HuH-7.5 (cell line): ENCODE results near the gene SLAIN2.
"Not testable (repeated sequence)": the region's sequence is repeated elsewhere in the genome, so short reads cannot be mapped to it uniquely, and the experiment has no call there.

ENCODE experiments used
- DNase-seq: peaks from one replicate; pipeline ENCODE4 v3.0.0; 2011; ENCODE audit warnings: low spot score

SLAIN2 gene

GRCh38 chr4:48440914-48441313 is 99.6 kb downstream of the SLAIN2 start:
- DNase-seq: not testable (repeated sequence)

GRCh38 chr4:48445704-48446103 is 104.4 kb downstream of the SLAIN2 start:
- no peak for DNase-seq

- DNase-seq: no peak
Measured at GRCh38 chr4:48446642-48447041, 105.3 kb downstream of the SLAIN2 start.

DNA sequence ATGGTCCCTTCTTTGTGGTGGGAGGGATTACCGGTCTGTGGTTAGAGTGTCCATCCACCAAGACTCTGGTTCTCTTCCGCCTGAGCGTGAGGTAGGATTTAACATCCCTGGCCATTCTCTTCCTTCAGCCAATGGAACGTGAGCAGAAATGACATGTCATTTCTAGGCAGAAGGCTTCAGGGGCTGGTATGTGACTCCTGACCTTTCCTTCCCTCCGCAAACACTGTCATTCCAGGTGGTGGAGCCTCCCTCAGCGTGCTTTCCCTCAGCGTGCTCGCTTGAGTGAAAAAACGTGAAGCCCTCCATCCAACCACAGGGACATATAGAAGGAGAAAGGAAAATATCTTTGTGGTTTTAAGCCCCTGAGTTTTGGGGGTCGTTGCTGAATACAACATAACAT is 107.8 kb downstream of the SLAIN2 start:
- no peak for DNase-seq

GRCh38 chr4:48450740-48451139 is 109.4 kb downstream of the SLAIN2 start:
- no peak for DNase-seq

DNA sequence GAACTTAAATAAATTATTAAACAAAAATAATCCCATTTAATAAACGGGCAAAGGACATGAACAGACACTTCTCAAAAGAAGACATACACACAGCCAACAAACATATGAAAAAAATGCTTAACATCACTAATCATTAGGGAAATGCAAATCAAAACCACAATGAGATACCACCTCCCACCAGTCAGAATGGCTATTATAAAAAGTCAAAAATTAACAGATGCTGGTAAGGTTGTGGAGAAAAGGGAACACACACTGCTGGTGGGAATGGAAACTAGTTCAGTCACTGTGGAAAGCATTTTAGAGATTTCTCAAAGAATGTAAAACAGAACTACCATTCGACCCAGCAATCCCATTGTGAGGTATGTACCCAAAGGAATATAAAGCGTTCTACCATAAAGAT is 110.3 kb downstream of the SLAIN2 start:
- not testable (repeated sequence) for DNase-seq

GRCh38 chr4:48454591-48454990 is 113.3 kb downstream of the SLAIN2 start:
- DNase-seq: no peak

GRCh38 chr4:48461000-48461399 is 119.7 kb downstream of the SLAIN2 start:
- DNase-seq: no peak

GRCh38 chr4:48462363-48462762 is 121.0 kb downstream of the SLAIN2 start:
- DNase-seq: no peak

GRCh38 chr4:48467442-48467841 is 126.1 kb downstream of the SLAIN2 start:
- DNase-seq: no peak

DNA sequence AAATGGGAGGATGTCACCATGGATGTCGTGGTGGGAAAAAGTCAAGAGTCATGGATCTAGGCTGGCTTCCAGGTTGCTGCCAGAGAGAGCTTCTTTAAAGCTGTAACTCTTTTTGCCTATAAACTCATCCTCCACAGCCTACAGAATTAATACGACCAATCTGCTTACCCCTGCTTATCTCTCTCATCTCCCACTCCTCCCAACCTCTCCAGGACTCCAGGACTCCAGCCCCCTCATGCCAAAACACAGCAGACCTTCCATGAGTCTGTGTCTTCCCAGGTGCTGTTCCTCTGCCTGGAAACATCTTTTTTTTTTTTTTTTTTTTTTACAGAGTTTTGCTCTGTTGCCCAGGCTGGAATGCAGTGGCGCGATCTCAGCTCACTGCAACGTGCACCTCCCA is 126.6 kb downstream of the SLAIN2 start:
- DNase-seq: no peak

DNA sequence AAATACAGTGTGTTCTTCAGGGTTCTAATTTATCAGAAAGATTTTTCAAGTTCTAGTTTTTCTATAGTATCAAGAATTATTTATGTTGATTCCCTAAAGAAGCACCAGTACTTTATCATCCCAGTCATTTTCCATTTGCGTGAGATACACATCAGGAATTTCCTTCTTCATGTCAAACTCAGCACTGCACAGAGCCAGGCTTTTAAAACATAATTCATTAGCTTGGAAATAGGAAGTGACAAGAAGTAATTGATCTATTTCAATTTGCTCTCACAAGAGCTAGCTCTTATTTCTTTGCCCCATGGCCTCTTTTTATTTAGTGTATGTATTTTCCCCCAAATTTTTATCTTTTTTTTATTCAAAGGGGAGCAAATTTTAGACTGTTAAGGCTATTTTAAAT is 128.8 kb downstream of the SLAIN2 start:
- DNase-seq: no peak

- DNase-seq: no peak
Measured at GRCh38 chr4:48470570-48470969, 129.2 kb downstream of the SLAIN2 start.

GRCh38 chr4:48472794-48473193 is 131.5 kb downstream of the SLAIN2 start:
- no peak for DNase-seq

- no peak for DNase-seq
Measured at GRCh38 chr4:48475770-48476169, 134.4 kb downstream of the SLAIN2 start.
